GM18507 (cell line): Measurements from ENCODE around the gene ENO2.

ENCODE experiments used
- DNase-seq: peaks from one replicate; pipeline ENCODE4 v3.0.0; 2011; ENCODE audit warnings: low read depth; ENCODE audit not compliant: insufficient read length; ENCODE audit errors: extremely low spot score
- FAIRE-seq: peaks from 2 replicates; lab custom pipeline; 2011; peaks lifted over from hg19 to GRCh38; lab: Jason Lieb, UNC

Gene ENO2

DNA sequence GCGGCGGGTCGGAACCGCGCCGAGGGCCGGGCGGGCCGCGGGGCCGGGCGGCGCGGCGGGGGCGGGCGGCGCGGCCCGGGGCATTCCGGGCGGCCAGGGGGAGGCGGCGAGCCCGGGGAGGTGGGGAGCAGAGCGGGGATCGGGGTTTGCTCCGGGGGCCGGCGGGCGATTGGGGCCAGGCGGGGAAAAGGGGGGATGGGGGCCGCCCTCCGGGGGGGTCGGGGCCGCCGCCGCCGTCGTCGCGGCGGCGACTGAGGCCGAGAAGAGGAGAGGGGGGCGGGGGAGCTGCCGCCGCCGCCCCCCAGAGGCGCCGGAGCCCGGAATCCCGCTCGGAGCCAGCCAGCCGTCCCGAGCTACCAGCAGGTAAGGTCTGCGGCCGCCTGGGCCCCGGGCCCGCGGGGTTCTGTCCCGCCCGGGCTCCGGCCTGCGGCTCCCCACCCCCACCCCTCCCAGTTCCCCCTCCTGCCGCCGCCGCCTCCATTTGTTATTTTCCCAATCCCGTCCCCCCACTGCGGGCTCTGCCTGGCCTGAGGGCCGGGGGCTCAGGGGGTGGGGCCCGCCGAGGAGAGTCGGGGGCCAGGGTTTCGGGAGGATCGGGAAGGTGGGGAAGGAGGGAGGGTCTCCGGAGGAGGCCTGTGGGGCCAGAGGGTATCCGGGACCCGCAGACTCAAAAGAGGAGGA is 13.8 kb downstream of the ENO2 start:
- DNase-seq, result no peak

DNA sequence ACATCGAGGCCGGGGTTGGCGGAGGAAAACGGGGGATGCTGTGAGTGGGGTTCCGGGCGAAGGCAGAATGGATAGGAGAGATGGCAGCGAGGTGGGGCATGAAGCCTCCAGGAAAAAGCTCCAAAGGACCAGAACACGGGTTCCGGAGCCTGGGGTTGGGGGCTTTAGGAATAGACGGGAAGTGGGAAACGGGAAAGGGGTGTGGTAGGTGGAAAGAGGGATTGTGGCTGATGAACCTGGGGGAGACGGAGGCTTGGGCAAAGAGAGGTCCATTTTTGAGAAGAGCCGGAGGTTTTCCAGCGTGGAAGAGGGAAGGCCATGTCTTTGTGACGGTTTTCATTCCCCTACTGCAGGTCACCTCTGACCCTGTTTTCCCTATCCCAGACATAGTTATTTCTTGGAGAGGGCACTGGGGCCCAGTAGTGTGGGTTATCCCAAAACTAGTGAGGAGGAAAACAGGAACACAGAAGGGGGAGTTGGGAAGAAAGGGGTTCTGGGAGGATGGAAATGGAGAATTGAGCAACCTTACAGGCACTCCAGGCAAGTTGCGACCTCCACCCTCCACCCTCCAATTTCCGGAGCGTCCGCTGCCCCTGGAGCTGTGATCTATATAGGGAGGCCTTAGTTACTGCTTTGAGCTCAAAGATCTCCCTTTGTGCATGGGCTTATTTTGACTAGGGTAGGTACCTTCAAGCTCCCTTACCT is 14.5 kb downstream of the ENO2 start:
- FAIRE-seq (peak; percentile 26), DNase-seq (no peak)

More for the DNA sequence above, 13.8 kb downstream of the ENO2 start:
- FAIRE-seq, result no peak

DNA sequence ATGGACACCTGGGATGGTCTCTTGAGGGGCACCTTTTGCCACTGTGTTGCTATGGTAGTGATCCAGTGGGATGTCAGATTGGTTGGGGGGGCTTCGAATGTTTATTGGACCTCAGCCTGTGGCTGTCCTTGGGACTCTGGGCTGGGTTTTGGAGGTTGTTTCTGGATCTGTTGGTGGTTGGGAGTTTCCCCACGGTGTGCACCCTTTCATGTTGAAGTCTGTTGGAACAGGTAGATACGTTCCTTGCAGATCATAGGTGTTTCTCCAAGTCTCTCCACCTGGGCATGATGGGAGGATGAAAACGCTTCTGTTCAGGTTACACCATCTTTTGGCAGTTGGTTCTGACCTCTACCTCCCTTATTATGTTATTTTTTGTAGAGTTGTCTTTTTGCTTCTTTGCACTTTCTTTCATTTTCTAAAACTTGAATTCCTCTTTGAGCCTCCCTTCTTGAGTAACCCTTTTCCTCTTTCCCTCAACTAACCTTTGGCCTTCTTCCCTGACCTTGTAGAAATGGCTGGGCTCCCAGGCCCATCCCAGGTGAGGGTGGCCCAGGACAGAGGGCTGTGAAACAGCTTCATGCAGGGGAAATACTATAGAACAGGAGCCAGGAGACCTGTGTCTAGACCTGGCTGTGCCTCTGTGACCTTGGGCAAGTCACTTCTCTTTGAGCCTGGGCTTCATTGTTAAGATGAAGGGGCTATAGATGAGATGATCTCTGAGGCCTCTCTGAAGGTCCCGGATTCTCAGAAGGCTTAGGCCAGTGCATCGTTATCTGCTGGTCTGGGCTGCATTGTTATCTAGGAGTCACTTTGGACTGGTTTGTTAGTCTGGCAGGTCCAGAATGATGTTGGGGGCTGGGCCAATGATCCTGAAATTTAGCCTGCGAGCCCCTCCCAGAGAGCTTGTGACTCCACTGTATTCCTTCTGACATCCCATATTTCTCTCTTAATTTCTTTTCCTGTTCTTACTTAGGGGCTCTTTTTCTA is 15.4 kb downstream of the ENO2 start:
- FAIRE-seq, result no peak
- DNase-seq, result no peak

DNA sequence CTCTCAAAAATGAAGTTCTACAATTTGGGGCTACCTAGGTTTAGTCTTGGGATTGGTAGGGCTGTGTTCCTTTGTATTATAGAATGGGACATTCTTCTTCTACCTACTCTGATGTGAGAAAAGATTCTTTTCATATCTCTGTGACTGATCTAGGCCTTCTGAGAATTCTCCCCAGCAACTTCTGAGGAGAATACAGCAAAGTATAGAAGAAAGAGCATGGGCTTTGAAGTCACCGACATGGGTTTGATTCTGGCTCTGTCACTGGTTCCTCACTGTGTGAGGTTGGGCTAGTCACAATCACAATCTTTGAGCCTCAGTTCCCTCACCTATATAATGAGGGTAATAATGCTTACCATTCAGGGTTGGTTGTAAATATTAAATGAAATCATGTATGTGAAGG is 18.4 kb downstream of the ENO2 start:
- FAIRE-seq (no peak), DNase-seq (no peak)

DNA sequence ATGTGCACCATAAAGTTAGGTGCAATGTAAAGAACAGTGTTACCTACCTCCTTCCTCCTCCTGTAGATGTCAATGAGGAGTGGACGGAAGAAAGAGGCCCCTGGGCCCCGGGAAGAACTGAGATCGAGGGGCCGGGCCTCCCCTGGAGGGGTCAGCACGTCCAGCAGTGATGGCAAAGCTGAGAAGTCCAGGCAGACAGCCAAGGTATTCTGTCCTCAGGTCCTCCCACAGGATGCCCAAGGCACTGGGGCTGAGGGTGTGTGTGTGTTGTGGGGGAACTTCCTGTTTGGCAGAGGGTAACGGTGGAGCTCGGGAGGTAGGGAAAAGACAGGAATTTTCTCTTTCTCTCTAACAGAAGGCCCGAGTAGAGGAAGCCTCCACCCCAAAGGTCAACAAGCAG is 19.7 kb downstream of the ENO2 start:
- FAIRE-seq, result no peak
- no peak for DNase-seq

DNA sequence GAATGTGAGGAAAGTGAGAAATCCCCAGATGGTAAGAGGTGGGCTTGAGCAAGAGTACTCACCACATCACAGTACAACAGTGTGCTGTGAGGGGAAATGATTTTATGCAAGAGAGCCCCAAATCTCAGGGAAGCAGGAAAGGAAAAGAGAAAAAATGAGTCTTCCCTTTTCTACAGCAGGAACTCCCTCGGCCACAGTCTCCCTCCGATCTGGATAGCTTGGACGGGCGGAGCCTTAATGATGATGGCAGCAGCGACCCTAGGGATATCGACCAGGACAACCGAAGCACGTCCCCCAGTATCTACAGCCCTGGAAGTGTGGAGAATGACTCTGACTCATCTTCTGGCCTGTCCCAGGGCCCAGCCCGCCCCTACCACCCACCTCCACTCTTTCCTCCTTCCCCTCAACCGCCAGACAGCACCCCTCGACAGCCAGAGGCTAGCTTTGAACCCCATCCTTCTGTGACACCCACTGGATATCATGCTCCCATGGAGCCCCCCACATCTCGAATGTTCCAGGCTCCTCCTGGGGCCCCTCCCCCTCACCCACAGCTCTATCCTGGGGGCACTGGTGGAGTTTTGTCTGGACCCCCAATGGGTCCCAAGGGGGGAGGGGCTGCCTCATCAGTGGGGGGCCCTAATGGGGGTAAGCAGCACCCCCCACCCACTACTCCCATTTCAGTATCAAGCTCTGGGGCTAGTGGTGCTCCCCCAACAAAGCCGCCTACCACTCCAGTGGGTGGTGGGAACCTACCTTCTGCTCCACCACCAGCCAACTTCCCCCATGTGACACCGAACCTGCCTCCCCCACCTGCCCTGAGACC is 21.2 kb downstream of the ENO2 start:
- DNase-seq (no peak), FAIRE-seq (no peak)

DNA sequence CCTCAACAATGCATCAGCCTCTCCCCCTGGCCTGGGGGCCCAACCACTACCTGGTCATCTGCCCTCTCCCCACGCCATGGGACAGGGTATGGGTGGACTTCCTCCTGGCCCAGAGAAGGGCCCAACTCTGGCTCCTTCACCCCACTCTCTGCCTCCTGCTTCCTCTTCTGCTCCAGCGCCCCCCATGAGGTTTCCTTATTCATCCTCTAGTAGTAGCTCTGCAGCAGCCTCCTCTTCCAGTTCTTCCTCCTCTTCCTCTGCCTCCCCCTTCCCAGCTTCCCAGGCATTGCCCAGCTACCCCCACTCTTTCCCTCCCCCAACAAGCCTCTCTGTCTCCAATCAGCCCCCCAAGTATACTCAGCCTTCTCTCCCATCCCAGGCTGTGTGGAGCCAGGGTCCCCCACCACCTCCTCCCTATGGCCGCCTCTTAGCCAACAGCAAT is 21.8 kb downstream of the ENO2 start:
- DNase-seq, result no peak
- no peak for FAIRE-seq

DNA sequence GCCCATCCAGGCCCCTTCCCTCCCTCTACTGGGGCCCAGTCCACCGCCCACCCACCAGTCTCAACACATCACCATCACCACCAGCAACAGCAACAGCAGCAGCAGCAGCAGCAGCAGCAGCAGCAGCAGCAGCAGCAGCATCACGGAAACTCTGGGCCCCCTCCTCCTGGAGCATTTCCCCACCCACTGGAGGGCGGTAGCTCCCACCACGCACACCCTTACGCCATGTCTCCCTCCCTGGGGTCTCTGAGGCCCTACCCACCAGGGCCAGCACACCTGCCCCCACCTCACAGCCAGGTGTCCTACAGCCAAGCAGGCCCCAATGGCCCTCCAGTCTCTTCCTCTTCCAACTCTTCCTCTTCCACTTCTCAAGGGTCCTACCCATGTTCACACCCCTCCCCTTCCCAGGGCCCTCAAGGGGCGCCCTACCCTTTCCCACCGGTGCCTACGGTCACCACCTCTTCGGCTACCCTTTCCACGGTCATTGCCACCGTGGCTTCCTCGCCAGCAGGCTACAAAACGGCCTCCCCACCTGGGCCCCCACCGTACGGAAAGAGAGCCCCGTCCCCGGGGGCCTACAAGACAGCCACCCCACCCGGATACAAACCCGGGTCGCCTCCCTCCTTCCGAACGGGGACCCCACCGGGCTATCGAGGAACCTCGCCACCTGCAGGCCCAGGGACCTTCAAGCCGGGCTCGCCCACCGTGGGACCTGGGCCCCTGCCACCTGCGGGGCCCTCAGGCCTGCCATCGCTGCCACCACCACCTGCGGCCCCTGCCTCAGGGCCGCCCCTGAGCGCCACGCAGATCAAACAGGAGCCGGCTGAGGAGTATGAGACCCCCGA is 22.5 kb downstream of the ENO2 start:
- no peak for DNase-seq
- peak; percentile 67 for FAIRE-seq

DNA sequence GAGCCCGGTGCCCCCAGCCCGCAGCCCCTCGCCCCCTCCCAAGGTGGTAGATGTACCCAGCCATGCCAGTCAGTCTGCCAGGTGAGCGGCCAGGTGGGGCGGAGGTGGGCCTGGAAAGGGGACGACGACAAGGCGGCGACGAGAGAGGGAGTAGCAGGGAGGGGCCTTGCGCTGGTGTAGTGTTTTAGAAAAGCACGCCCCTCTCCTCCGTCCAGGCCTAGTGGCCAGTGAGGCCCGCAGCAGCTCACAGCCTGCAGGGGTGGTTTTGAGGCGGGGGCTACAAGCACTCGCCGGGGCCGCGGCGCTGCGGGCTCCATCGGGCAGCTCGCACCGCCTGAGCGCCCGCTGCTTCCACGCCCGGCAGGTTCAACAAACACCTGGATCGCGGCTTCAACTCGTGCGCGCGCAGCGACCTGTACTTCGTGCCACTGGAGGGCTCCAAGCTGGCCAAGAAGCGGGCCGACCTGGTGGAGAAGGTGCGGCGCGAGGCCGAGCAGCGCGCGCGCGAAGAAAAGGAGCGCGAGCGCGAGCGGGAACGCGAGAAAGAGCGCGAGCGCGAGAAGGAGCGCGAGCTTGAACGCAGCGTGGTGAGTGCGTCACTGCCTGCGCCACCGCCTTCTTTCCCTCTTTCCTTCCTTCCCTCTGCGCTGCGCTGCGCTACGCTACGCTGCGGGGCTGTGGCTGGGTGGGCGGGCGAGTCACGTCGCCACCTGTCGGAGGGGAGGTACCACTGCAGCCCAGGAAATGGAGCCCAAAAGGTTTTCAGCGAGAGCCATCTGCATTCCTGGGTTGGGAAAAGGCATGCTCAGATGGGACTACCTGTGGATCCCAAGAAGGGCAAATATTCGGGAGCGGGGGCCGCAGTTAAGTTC is 23.3 kb downstream of the ENO2 start:
- peak; percentile 100 for FAIRE-seq
- no peak for DNase-seq

DNA sequence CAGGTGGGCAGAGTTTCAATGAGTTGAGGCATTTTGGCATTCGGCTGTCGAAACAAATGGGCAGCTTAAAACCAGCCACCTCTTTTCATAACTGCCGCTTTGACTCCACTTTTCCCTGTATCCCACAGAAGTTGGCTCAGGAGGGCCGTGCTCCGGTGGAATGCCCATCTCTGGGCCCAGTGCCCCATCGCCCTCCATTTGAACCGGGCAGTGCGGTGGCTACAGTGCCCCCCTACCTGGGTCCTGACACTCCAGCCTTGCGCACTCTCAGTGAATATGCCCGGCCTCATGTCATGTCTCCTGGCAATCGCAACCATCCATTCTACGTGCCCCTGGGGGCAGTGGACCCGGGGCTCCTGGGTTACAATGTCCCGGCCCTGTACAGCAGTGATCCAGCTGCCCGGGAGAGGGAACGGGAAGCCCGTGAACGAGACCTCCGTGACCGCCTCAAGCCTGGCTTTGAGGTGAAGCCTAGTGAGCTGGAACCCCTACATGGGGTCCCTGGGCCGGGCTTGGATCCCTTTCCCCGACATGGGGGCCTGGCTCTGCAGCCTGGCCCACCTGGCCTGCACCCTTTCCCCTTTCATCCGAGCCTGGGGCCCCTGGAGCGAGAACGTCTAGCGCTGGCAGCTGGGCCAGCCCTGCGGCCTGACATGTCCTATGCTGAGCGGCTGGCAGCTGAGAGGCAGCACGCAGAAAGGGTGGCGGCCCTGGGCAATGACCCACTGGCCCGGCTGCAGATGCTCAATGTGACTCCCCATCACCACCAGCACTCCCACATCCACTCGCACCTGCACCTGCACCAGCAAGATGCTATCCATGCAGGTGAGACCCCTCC is 24.2 kb downstream of the ENO2 start:
- no peak for FAIRE-seq

DNA sequence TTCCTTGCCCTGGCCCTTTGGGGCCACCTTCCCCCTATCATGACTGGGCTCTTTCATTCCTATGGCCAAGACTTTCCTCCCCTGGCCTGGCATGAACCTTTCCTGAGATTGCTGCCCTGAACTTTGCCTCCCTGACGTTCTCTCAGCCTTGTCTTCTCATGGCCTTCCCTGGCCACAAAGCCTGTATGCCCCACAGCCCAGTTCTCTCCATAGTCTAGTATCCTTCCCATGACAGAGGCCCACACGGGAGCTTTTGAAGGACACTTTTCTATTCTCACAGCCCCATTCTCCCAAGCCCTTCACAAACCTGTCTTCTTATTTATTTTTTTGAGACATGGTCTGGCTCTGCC is 24.8 kb downstream of the ENO2 start:
- DNase-seq (no peak), FAIRE-seq (no peak)

More for the DNA sequence above, 24.2 kb downstream of the ENO2 start:
- DNase-seq, result no peak

DNA sequence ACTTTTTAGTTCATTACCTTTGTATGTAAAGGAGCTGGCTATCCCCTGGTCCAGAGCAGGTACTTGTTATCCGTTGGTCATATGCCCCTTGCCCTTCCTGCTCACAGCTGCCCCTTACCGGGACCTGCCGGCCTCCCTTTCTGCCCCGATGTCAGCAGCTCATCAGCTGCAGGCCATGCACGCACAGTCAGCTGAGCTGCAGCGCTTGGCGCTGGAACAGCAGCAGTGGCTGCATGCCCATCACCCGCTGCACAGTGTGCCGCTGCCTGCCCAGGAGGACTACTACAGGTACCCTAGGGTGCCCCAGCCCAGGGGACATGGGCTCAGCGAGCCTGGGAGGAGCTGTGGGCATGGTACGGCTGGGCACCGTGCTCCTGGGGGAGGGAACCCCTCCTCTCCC is 26.9 kb downstream of the ENO2 start:
- DNase-seq, result no peak
- no peak for FAIRE-seq

DNA sequence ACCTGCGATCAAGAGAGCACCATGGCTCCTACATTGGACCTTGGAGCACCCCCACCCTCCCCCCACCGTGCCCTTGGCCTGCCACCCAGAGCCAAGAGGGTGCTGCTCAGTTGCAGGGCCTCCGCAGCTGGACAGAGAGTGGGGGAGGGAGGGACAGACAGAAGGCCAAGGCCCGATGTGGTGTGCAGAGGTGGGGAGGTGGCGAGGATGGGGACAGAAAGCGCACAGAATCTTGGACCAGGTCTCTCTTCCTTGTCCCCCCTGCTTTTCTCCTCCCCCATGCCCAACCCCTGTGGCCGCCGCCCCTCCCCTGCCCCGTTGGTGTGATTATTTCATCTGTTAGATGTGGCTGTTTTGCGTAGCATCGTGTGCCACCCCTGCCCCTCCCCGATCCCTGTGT is 27.4 kb downstream of the ENO2 start:
- DNase-seq (no peak), FAIRE-seq (no peak)

DNA sequence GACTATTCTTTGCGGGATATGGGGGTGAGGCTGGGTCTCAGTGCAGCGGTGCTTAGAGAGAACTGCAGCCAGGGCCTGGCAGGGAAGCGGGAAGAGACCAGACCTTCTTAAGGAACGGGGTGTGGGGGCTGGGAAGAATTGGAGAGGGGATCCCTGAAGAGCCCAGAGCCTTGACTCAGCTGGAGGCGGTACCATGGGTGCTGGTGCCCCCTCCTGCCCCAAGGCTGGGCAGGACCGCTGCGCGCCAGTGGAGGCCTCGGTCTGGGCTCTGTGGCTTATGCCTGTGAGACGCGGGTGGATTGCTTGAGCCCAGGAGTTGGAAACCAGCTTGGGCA is 27.9 kb downstream of the ENO2 start:
- no peak for FAIRE-seq
- DNase-seq, result no peak

DNA sequence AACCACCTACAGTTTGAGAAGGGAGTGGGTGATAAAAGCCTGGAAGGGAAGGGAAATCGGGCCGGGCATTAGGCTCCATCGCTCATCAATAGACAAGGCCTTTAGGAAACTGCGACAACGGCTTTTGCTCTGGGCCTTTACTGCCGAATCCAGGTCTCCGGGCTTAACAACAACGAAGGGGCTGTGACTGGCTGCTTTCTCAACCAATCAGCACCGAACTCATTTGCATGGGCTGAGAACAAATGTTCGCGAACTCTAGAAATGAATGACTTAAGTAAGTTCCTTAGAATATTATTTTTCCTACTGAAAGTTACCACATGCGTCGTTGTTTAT is 29.0 kb downstream of the ENO2 start:
- FAIRE-seq (peak; percentile 87), DNase-seq (no peak)

DNA sequence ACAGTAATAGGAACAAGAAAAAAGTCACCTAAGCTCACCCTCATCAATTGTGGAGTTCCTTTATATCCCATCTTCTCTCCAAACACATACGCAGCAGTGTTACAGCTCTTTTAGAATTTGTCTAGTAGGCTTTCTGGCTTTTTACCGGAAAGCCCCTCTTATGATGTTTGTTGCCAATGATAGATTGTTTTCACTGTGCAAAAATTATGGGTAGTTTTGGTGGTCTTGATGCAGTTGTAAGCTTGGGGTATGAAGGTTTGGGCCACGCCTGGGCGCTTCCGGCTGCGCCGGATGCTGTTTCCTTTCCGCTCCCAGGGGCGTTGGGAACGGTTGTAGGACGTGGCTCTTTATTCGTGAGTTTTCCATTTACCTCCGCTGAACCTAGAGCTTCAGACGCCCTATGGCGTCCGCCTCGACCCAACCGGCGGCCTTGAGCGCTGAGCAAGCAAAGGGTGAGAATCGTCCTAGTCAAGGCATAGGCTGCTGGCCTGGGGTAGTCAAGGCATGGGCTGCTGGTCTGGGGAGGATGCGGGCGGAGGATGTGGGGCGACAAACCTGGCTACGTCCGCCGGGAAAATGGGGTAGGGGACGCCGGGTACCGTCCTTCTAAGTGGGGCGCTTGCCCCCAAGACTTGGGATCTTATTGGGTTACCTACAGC is 29.5 kb downstream of the ENO2 start, which contains the start of the genes C12orf57 and RNU7-1:
Gene C12orf57, plus strand, starts transcription at position 301 of the 659 bp plus-strand sequence. Its CDS starts 100 bp downstream, at position 401.
Gene RNU7-1, plus strand, starts transcription at position 95 of the 659 bp plus-strand sequence.
- FAIRE-seq (no peak), DNase-seq (no peak)
